ENCODE results near the gene COLQ. TPM values are rescaled to one million over a fixed set of nuclear protein-coding genes. Genes with fewer than 3 reads are reported as not detected.
"Not testable (repeated sequence)": the region's sequence is repeated elsewhere in the genome, so short reads cannot be mapped to it uniquely, and the experiment has no call there.

Gene COLQ
- 3.6 and 3.8 TPM in 2 replicates for total RNA-seq

- intact Hi-C loops (cut with micrococcal nuclease): no loop called here
These were observed at the start of gene COLQ for GRCh38 chr3:15521573-15521965. COLQ (minus strand) TSS chr3:15521706; CDS start chr3:15521625, 81 bp downstream.

GRCh38 chr3:15563190-15563589, 41.7 kb upstream of the COLQ start:
- intact Hi-C loops (cut with micrococcal nuclease): no loop called here

GRCh38 chr3:15562560-15562959, 41.1 kb upstream of the COLQ start:
- intact Hi-C loops (cut with micrococcal nuclease): no loop called here

GRCh38 chr3:15558581-15558980, 37.1 kb upstream of the COLQ start:
- intact Hi-C loops (cut with micrococcal nuclease): no loop called here

GRCh38 chr3:15557511-15557946, 36.0 kb upstream of the COLQ start:
- intact Hi-C loops (cut with micrococcal nuclease): loop anchor here (1.0 to 2.0 kb wide), 11 partner anchors 44 to 459 kb away; partner anchors contain the start of genes BTD, EAF1, HACL1 and METTL6

- intact Hi-C loops (cut with micrococcal nuclease): loop anchor here (1.0 to 2.0 kb wide), 6 partner anchors 8 to 458 kb away; partner anchors contain the start of genes CAPN7 and RBSN
These were observed 35.0 kb upstream of the COLQ start for GRCh38 chr3:15556512-15556911.

GRCh38 chr3:15553749-15554148, 32.2 kb upstream of the COLQ start:
- intact Hi-C loops (cut with micrococcal nuclease): no loop called here

- intact Hi-C loops (cut with micrococcal nuclease): no loop called here
These were observed 30.4 kb upstream of the COLQ start for GRCh38 chr3:15551902-15552301.

- intact Hi-C loops (cut with micrococcal nuclease): no loop called here
These were observed 28.3 kb upstream of the COLQ start for GRCh38 chr3:15549846-15550245.

- intact Hi-C loops (cut with micrococcal nuclease): no loop called here
These were observed 21.1 kb upstream of the COLQ start for GRCh38 chr3:15542614-15543013.

- intact Hi-C loops (cut with micrococcal nuclease): no loop called here
These were observed 19.9 kb upstream of the COLQ start for GRCh38 chr3:15541371-15541770.

- intact Hi-C loops (cut with micrococcal nuclease): loop anchor here (5.0 kb wide), 3 partner anchors 37 to 332 kb away; partner anchors contain the start of gene CAPN7
These were observed 17.6 kb upstream of the COLQ start for GRCh38 chr3:15539066-15539465.

GRCh38 chr3:15538345-15538744, 16.8 kb upstream of the COLQ start:
- intact Hi-C loops (cut with micrococcal nuclease): loop anchor here (5.0 kb wide), 3 partner anchors 36 to 331 kb away; partner anchors contain the start of gene CAPN7

- intact Hi-C loops (cut with micrococcal nuclease): loop anchor here (1.0 to 5.0 kb wide), 5 partner anchors 35 to 330 kb away; partner anchors contain the start of genes BTD, CAPN7, EAF1 and HACL1
These were observed 15.3 kb upstream of the COLQ start for GRCh38 chr3:15536856-15537255.

- intact Hi-C loops (cut with micrococcal nuclease): loop anchor here (1.0 to 5.0 kb wide), 6 partner anchors 8 to 328 kb away; partner anchors contain the start of genes BTD, CAPN7 and HACL1
These were observed 14.2 kb upstream of the COLQ start for GRCh38 chr3:15535732-15536131.

- intact Hi-C loops (cut with micrococcal nuclease): not testable (repeated sequence)
These were observed 11.1 kb upstream of the COLQ start for GRCh38 chr3:15532614-15533013.

GRCh38 chr3:15531346-15531745, 9.8 kb upstream of the COLQ start:
- intact Hi-C loops (cut with micrococcal nuclease): no loop called here

- intact Hi-C loops (cut with micrococcal nuclease): no loop called here
These were observed 7.5 kb upstream of the COLQ start for GRCh38 chr3:15528854-15529537.

- intact Hi-C loops (cut with micrococcal nuclease): loop anchor here (1.0 kb wide), 1 partner anchor 8 kb away; no protein-coding TSS in a partner anchor
These were observed 5.5 kb upstream of the COLQ start for GRCh38 chr3:15527031-15527459.

GRCh38 chr3:15525790-15526189, 4.3 kb upstream of the COLQ start:
- intact Hi-C loops (cut with micrococcal nuclease): no loop called here

- intact Hi-C loops (cut with micrococcal nuclease): no loop called here
These were observed 2.3 kb upstream of the COLQ start for GRCh38 chr3:15523660-15524417.

- intact Hi-C loops (cut with micrococcal nuclease): no loop called here
These were observed 510 bp upstream of the COLQ start for GRCh38 chr3:15522016-15522415.

All from T-helper 1 cell treated with Interleukin-12 subunit alpha and Interleukin-12 subunit beta and Interleukin-4 antibody, amounts not matched to agents 30 ng/mL and 1 ng/mL, for 36 hours (primary cell).